ENCODE measurements around the gene SOX5. TPM values are rescaled to one million over a fixed set of nuclear protein-coding genes. Genes with fewer than 3 reads are reported as not detected.
"Not testable (repeated sequence)": the region's sequence is repeated elsewhere in the genome, so short reads cannot be mapped to it uniquely, and the experiment has no call there.

The SOX5 gene
- total RNA-seq, 2 donors from 2014 or later = 3.9 to 5.1 TPM

DNA sequence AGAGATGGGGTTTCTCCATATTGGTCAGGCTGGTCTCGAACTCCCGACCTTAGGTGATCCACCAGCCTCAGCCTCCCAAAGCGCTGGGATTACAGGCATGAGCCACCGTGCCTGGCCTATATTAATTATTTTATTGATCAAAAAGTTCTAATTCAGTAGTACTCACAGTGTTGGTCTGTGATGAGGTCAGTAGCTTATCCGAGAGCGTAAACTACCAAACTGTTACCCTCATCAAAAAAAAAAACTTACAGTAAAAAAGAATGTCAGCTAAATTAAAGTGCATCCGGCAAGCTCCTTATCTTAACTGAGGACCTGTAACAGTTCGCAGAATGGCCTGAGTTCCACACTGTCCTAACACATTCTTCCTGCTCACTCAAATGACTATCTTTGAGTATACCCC is 228.2 kb downstream of the SOX5 start:
- DNase-seq (no peak), ATAC-seq (no peak)
- intact Hi-C loops (cut with DNase I, micrococcal nuclease) = no loop called here

GRCh38 chr12:23719493-23719892 is 230.0 kb downstream of the SOX5 start:
- intact Hi-C loops (cut with DNase I, micrococcal nuclease) = no loop called here
- DNase-seq (no peak), ATAC-seq (no peak)

GRCh38 chr12:23710361-23710760 is 239.1 kb downstream of the SOX5 start:
- DNase-seq; ATAC-seq; intact Hi-C loops (cut with DNase I, micrococcal nuclease): not testable (repeated sequence)

- DNase-seq (no peak), ATAC-seq (no peak)
- intact Hi-C loops (cut with DNase I, micrococcal nuclease) = no loop called here
Measured at GRCh38 chr12:23708185-23708837, 241.2 kb downstream of the SOX5 start.

GRCh38 chr12:23707270-23707669 is 242.2 kb downstream of the SOX5 start:
- intact Hi-C loops (cut with DNase I, micrococcal nuclease) = no loop called here
- ATAC-seq (no peak), DNase-seq (no peak)

GRCh38 chr12:23704992-23705943 is 244.2 kb downstream of the SOX5 start:
- intact Hi-C loops (cut with DNase I, micrococcal nuclease) = no loop called here
- DNase-seq = no peak
- ATAC-seq = no peak

DNA sequence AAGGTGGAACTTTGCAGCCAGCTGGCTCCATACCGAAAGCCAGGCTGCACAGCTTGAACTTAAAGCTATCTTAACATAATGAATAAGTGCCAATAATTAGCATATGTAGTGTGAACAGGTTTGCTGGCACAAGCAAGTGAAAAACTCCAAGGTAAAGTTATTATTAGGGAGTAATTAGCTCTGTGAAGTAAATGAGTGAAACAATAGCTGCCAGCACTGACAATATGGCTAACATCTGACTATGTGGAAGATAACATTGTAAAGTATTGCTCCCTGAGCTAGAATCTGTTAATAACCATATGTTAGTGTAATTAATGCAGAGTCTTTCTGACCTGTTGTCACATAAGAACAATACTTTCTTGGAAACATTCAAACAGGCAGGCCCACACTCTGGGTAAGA is 246.4 kb downstream of the SOX5 start:
- intact Hi-C loops (cut with DNase I, micrococcal nuclease) = no loop called here
- ATAC-seq = no peak

GRCh38 chr12:23699031-23699430 is 250.4 kb downstream of the SOX5 start:
- no peak for DNase-seq
- intact Hi-C loops (cut with DNase I, micrococcal nuclease) = no loop called here
- ATAC-seq = no peak

More for the DNA sequence above, 246.4 kb downstream of the SOX5 start:
- DNase-seq = no peak

DNA sequence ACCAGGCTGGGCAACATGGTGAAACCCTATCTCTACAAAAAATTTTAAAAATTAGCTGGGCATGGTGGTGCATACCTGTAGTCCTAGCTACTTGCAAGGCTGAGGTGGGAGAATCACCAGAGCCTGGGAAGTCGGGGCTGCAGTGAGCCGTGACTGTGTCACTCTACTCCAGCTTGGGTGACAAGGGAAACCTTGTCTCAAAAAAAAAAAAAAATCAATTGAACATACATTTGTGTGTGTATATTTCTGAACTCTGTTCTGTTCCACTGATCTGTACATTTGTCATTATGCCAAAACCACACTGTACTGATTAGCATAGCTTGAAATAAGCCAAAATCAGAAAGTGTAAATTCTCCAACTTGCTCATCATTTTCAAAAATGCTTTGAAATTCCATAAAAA is 254.6 kb downstream of the SOX5 start:
- ATAC-seq (no peak), DNase-seq (no peak)
- intact Hi-C loops (cut with DNase I, micrococcal nuclease) = no loop called here

DNA sequence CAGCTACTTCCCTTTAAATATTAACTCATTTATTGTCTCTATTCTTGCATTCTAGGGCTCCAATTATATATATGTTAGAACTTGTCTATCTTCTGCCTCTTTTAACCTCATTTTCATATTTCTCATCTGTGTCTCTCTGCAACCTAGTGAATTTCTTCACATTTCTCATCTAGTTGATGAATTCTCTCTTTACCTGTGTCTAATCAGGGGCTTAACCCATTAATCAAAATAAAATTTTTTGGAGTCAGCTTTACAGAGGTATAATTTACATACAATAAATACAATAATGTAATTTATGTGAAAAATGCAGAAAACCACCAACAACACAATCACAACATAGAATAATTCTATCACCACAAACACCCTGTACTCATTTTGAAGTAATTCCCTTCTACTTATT is 255.2 kb downstream of the SOX5 start:
- no peak for ATAC-seq
- intact Hi-C loops (cut with DNase I, micrococcal nuclease) = no loop called here
- DNase-seq = no peak

DNA sequence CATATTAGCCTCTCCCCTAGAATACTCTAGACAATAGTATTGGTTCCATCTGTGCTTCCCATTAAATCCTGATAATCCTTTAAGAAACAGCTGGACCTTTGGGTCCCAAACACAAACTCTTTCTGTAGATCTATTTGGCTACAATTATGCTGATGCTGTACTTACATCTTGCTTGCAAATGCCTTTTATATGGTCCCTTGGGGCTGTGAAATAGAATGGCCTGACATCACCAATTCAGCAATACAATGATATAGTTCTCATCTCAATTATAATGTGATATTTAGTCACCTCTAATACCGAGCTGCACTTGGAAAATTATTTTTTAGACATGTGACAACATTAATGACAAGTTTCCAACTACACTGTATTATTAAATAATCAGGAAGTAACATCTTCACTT is 261.5 kb downstream of the SOX5 start:
- ATAC-seq = no peak
- intact Hi-C loops (cut with DNase I, micrococcal nuclease) = no loop called here
- no peak for DNase-seq

GRCh38 chr12:23686095-23686494 is 263.4 kb downstream of the SOX5 start:
- DNase-seq = no peak
- no peak for ATAC-seq
- intact Hi-C loops (cut with DNase I, micrococcal nuclease) = no loop called here

GRCh38 chr12:23684121-23684520 is 265.3 kb downstream of the SOX5 start:
- no peak for ATAC-seq
- DNase-seq = no peak
- intact Hi-C loops (cut with DNase I, micrococcal nuclease) = no loop called here

DNA sequence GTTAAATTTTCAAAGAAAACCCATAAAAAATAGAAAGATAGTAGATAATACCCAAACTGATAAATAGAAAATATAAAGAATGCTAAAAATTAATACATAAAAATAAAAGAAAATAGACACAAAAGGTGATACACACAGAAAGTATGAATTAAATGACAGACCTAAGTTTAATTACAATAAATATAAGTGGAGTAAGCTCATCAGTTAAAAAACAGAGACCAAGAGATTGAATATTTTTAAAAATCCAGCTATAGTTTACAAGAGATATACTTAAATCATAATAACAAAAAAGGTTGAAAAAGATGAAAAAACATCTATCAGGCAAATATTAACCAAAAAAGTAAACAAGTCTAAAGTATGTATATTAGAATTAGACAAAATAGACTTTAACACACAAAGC is 268.2 kb downstream of the SOX5 start:
- intact Hi-C loops (cut with DNase I, micrococcal nuclease) = no loop called here
- no peak for ATAC-seq
- no peak for DNase-seq

GRCh38 chr12:23674064-23674463 is 275.4 kb downstream of the SOX5 start:
- ATAC-seq (no peak), DNase-seq (no peak)
- intact Hi-C loops (cut with DNase I, micrococcal nuclease) = no loop called here

DNA sequence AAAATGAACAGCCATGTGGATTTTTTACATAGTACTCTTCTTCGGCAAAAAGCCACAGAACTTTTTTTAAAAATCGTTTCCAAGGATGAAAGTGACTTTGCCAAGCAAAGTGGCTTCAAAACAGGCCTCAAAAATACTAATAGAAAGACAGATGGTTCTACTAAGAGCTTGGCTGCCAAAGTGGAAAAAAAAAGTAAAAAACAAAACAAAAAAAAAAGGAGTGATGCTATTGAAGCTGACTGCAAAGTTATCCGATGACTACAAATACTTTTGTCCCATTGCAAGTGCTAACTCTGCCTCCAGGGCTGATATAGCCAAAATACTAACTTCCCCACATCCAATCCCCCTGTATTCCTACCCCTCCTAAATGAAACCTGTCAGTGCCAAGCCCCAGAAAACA is 277.6 kb downstream of the SOX5 start:
- ATAC-seq (no peak), DNase-seq (no peak)
- intact Hi-C loops (cut with DNase I, micrococcal nuclease) = no loop called here

- ATAC-seq = no peak
- no peak for DNase-seq
- intact Hi-C loops (cut with DNase I, micrococcal nuclease) = no loop called here
Measured at GRCh38 chr12:23670684-23671083, 278.8 kb downstream of the SOX5 start.

- intact Hi-C loops (cut with DNase I, micrococcal nuclease) = no loop called here
- DNase-seq (no peak), ATAC-seq (no peak)
Measured at GRCh38 chr12:23669691-23670090, 279.8 kb downstream of the SOX5 start.

GRCh38 chr12:23666866-23667265 is 282.6 kb downstream of the SOX5 start:
- DNase-seq (no peak), ATAC-seq (no peak)
- intact Hi-C loops (cut with DNase I, micrococcal nuclease) = no loop called here

DNA sequence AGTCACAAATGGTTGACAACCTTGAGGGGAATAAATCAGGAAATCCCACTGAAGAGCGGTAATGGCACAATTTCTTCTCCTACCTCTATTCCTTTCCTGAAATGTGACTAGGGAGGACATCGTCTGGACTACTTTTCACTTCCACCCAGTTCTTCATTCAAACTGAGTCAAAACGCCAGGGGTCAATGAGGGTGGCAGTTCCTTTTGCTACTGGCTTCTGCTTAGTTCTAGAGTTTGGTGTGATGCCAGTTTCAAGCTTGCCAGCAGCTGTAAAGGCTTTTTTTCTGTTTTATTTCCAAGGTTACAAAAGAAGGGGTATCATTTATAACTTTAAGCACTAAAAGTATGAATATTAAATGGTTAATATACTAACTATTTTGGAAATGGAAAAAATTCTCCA is 286.5 kb downstream of the SOX5 start:
- ATAC-seq = no peak
- DNase-seq = no peak
- intact Hi-C loops (cut with DNase I, micrococcal nuclease) = no loop called here

Measured in left colon (tissue), 2 donors.